ES-I3 (cell line): ENCODE data around the gene EPN2.
A peak's percentile ranks its signal among the peaks of the same experiment; 100 is the strongest.

Experiments used
- H3K36me3 ChIP-seq: 2 replicates; pipeline ENCODE4 v1.6.1; 2013; ENCODE audit warnings: mild to moderate bottlenecking, low read length, control low read depth, moderate library complexity; ENCODE audit not compliant: insufficient read depth
- H3K4me1 ChIP-seq: 2 replicates; pipeline ENCODE4 v1.6.1; 2013; ENCODE audit warnings: mild to moderate bottlenecking, control low read depth, low read length; ENCODE audit not compliant: insufficient read depth
- H3K9ac ChIP-seq: 2 replicates; pipeline ENCODE4 v1.6.1; 2013; ENCODE audit warnings: low read depth, mild to moderate bottlenecking, low read length, moderate library complexity
- H3K9me3 ChIP-seq: 2 replicates; pipeline ENCODE4 v1.6.1; 2013; ENCODE audit warnings: mild to moderate bottlenecking, low read length, moderate library complexity; ENCODE audit not compliant: control insufficient read depth, insufficient read depth

Gene EPN2

GRCh38 chr17:19361944-19362276 is 124.7 kb downstream of the EPN2 start:
- H3K36me3 ChIP-seq = no peaks in the 10 kb centered on the region
- no peaks in the 10 kb centered on the region for H3K9me3 ChIP-seq
- peak overlapping the region; percentile 80; the same call in 1 of the 2 replicates for H3K9ac ChIP-seq
- H3K4me1 ChIP-seq = peaks cover 5% of the 10 kb centered on the region; the same call in 1 of the 2 replicates

DNA sequence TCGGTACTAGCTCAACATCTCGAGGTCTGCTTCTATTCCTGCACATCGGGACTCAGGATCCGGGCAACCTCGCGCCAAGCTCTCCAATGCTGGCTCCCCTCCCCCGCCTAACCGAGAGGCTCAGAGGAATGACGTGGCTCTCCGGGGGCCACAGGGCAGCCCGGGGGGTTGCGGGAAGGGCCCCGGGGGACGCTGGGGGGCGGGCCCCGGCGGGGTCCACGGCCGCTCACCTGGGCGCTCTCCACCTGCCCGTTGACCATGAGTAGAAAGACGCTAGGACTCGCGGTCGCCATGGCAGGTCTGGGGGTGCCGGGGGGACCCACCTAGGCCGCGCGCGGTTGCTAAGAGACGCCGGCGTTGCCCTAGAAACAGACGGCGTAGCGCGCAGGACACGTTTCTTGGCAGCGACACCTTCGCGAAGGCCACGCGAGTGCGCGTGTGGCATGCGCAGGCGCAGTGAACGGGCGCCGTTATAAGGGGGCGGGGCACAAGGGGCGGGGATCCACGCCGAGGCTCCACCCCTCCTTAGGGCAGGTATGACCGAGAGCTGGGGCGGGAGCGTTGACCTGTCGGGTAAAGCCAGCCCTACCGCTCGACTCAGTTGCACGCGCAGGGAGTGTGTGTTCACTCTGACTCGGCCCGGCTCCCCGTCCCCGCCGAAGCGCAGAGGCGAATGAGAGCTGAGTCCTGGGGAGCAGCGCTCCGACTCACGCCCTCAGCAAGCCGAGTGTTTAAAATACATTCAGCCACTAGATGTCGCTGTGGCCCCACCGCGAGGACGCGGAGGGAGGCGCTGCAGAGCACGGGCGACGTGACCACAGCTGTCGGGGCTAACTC is 125.3 kb downstream of the EPN2 start, which contains the start of gene B9D1:
TSS of gene B9D1 (minus strand) at position 447 of the 837 bp plus-strand sequence. CDS start at position 293, 154 bp downstream.
- Histone ChIP-seq H3K9ac (peak within 1 kb of the TSS; percentile 80), H3K36me3 (no peaks in the 10 kb centered on the region), H3K9me3 (no peaks in the 10 kb centered on the region), H3K4me1 (peaks cover 5% of the 10 kb centered on the region; the same call in 1 of the 2 replicates)

DNA sequence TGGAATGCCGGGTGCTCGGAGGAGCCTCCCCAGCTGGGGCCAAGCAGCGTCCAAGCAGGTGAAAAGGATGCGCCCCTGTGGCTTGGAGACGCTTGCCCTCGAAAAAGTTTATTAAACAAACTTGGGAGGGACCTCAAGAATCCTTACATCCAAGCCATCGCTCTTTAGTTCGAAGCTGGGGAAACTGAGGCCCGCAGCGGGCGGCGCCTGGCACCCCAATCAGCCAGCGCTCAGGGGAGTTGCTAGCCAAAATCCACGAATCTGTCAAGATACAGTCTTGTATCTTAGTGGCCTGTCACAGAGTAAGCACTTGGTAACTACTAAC is 125.9 kb downstream of the EPN2 start:
- H3K9ac ChIP-seq = peak overlapping the region; percentile 80; the same call in 1 of the 2 replicates
- H3K9me3 ChIP-seq = no peaks in the 10 kb centered on the region
- no peaks in the 10 kb centered on the region for H3K36me3 ChIP-seq
- H3K4me1 ChIP-seq = peaks cover 5% of the 10 kb centered on the region; the same call in 1 of the 2 replicates

- H3K4me1 ChIP-seq = peaks cover 5% of the 10 kb centered on the region; the same call in 1 of the 2 replicates
- H3K9ac ChIP-seq = peak overlapping the region; percentile 80; the same call in 1 of the 2 replicates
- H3K9me3 ChIP-seq = no peaks in the 10 kb centered on the region
- H3K36me3 ChIP-seq = no peaks in the 10 kb centered on the region
These were observed 126.4 kb downstream of the EPN2 start for GRCh38 chr17:19363460-19364035.

DNA sequence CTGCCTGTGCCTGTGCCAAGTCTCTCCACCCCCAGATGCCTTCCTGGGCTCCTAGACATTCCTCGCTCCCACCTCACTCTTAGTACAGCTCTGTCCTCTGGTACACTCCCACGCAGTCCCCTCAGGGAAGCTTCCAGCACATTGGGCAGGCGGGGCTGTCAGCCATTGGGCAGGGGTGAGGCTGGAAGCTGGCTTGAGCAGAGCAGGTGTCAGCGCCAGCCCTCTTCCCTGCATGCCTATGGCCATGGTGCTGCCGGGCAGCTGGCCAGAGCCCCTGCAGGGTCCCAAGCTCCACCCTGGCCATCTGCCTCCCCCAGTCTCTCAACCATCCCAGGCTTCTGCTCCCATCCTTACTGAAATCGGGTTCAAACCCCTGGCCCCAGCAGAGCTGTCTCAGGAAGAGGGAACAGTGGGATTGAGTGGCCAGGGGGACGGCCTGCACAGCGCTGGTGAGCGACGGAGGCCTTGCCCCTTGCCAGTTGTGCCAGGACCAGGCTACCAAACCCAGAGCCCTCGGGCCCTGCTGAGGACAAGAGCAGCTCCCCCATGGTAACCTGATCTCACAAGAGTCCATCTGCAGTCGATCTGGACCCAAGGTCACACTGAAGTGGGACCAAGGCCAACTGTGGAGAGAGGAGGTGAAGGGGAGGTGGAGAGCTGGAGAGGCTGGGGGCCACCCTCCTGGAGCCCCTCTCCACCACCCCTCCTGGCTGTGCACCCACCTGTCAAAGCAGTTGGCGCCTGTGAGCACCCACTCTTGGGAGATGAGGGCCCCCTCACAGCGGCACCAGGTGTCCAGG is 127.7 kb downstream of the EPN2 start:
- peaks cover 5% of the 10 kb centered on the region; the same call in 1 of the 2 replicates for H3K4me1 ChIP-seq
- H3K9me3 ChIP-seq = no peaks in the 10 kb centered on the region
- H3K36me3 ChIP-seq = no peaks in the 10 kb centered on the region
- H3K9ac ChIP-seq = no peak overlapping the region

- no peaks in the 10 kb centered on the region for H3K9me3 ChIP-seq
- H3K4me1 ChIP-seq = peaks cover 5% of the 10 kb centered on the region; the same call in 1 of the 2 replicates
- no peak overlapping the region for H3K9ac ChIP-seq
- no peaks in the 10 kb centered on the region for H3K36me3 ChIP-seq
These were observed 128.3 kb downstream of the EPN2 start for GRCh38 chr17:19365499-19365817.

GRCh38 chr17:19365833-19366636 is 128.9 kb downstream of the EPN2 start:
- Histone ChIP-seq H3K9ac (no peak overlapping the region), H3K36me3 (no peaks in the 10 kb centered on the region), H3K4me1 (peaks cover 5% of the 10 kb centered on the region; the same call in 1 of the 2 replicates), H3K9me3 (no peaks in the 10 kb centered on the region)

DNA sequence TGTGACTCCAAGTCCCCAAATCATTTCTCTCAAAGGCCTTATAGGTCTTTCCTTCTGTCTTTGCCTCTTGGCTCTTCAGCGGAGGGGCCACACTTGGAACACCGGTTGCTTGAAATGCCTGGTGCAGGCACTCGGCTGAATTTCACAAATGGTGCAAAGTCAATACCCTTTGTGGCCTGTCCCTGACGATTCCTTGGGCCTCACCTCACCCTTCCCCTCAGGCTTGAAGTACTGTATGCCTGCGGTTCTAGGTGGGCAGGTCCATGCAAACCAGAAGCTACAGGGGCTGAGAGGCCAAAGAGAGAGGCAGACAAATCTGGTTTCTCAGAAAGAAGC is 129.4 kb downstream of the EPN2 start:
- H3K9me3 ChIP-seq = no peaks in the 10 kb centered on the region
- no peaks in the 10 kb centered on the region for H3K36me3 ChIP-seq
- no peak overlapping the region for H3K9ac ChIP-seq
- H3K4me1 ChIP-seq = peaks cover 5% of the 10 kb centered on the region; the same call in 1 of the 2 replicates

DNA sequence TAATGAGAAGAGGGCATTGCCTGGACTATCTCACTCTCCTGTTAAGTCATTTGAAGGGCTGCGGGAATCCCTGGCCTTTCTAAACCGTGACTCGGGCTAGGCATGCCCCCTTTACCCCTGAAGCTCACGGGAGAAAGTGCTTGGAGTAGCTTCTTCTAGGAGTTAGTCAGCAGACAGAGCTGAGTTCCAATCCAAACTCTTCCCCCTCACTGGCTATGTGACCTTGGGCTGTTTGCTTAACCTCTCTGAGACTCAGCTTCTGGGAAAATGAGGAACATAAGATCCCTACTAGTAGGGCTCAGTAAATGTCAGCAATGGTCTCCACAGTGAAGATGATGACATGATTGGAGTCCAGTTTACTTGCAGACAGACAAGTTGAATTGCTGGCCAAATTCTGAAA is 131.1 kb downstream of the EPN2 start:
- peaks cover 3% of the 10 kb centered on the region; the same call in 1 of the 2 replicates for H3K4me1 ChIP-seq
- H3K9me3 ChIP-seq = no peaks in the 10 kb centered on the region
- H3K36me3 ChIP-seq = no peaks in the 10 kb centered on the region
- no peak overlapping the region for H3K9ac ChIP-seq

GRCh38 chr17:19369107-19369778 is 132.1 kb downstream of the EPN2 start:
- no peaks in the 10 kb centered on the region for H3K9me3 ChIP-seq
- no peak overlapping the region for H3K9ac ChIP-seq
- H3K4me1 ChIP-seq = no peaks in the 10 kb centered on the region
- no peaks in the 10 kb centered on the region for H3K36me3 ChIP-seq

DNA sequence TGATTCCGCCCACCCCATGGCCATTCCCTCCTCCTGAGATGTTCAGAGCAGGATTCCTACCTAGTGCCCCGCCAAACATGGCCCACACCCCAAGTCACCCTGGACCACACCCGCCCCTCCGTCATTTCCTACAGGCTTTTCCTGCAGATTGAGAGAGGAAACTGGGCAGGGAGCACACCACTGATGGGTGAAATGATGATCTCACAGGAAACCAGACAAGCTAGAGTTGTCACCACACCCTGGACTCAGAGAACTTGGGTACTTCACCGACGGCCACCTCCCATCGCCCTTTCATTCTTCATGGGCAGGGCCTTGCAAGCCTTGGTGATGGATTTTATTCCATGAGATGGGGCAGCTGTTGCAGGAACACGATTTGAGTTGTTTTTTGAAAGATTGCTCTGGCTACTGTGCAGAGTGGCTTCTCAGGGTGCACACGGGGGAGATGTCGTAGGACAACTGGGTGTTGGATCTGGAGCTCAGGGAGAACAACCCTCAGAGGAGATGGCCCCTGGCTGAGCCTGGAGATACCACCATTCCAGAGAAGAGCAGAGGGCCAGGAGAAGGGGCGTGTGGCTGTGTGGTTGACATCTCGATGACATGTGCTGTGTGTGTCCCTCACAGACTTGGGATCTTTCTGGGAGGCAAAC is 132.8 kb downstream of the EPN2 start:
- Histone ChIP-seq H3K9ac (no peak overlapping the region), H3K9me3 (no peaks in the 10 kb centered on the region), H3K36me3 (no peaks in the 10 kb centered on the region), H3K4me1 (no peaks in the 10 kb centered on the region)

DNA sequence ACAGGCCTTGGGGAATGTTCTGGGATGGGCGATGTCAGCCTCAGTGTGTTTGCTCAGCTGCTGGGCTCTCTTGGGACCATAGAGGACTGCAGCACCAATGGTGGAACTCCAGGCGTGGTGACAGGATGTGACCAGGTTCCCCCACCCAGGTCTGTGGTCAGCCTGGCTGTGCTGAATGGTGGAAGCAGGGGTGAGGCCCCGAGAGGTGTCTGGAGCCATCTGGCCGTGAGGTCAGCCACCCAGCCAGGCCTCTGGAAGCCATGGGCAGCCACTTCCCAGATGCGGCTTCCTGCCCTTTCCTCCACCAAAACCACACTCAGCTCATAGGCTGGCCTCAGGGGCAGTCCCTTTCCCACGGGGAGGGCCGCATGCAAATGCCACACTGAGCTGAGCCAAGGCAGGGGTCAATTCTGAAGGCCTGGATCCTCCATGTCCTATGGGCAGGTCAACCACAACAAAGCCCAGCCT is 133.4 kb downstream of the EPN2 start:
- H3K9me3 ChIP-seq = no peaks in the 10 kb centered on the region
- no peaks in the 10 kb centered on the region for H3K4me1 ChIP-seq
- H3K36me3 ChIP-seq = no peaks in the 10 kb centered on the region
- H3K9ac ChIP-seq = no peak overlapping the region

DNA sequence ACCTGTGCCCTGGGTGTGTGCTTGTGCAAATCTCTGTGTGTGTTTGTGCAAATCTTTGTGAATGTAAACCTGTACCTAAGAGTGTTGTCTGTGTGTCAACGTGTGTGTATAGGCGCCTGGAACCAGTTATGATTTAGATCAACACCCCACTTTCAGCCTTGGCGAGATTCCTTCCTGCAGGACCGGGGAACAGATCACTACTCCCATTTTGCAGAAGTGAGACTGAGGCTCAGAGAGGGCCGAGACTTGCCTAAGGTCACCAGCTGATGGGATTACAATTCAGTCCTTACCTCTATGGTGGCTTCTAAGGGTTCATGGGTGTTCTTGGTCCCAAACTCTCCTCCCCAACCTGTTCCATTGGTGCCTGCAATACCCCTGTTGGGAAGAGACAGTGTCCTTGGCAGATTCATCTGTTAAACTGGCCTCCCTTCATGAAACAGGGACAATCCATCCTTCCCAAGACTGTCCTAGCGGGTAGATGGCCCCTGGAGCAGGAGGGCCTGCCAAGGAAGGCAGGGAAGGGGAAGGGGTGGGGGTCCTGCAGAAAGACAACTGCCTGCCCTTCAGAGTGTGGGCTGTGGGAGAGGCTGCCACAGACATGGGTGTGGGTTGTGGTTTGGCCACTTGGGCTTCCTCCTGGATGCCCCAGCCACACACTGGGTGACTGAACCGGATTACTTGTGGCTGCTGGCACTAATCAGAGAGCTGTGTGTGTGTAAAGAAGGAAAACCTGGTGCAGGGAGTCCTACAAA is 134.3 kb downstream of the EPN2 start:
- Histone ChIP-seq H3K36me3 (no peaks in the 10 kb centered on the region), H3K9me3 (no peaks in the 10 kb centered on the region), H3K4me1 (no peaks in the 10 kb centered on the region), H3K9ac (no peak overlapping the region)
